Activated CD8-positive, alpha-beta T cell treated with anti-CD3 and anti-CD28 coated beads for 36 hours (primary cell): ENCODE measurements around the gene ACSL1. TPM values are rescaled to one million over a fixed set of nuclear protein-coding genes. Genes with fewer than 3 reads are reported as not detected.
"Not testable (repeated sequence)": the region's sequence is repeated elsewhere in the genome, so short reads cannot be mapped to it uniquely, and the experiment has no call there.

Experiments
- ATAC-seq: fragments of 200-7000 bp; cut with Tn5 transposase; one replicate; pipeline ENCODE4 v1.10.0; 2021; ENCODE audit warnings: mild to moderate bottlenecking, moderate library complexity
- CTCF ChIA-PET: fragments of 350-600 bp; sonication (Branson Sonifier 250); formaldehyde crosslinking; loops from one replicate; lab custom pipeline; 2021; ENCODE audit warnings: antibody characterized with exemption; lab: Charles Lee
- POLR2A ChIA-PET: fragments of 350-600 bp; sonication (Branson Sonifier 250); formaldehyde crosslinking; loops from one replicate; lab custom pipeline; 2021; ENCODE audit warnings: antibody characterized with exemption; lab: Charles Lee
- DNase-seq: peaks from one replicate; pipeline ENCODE4 v3.0.0-alpha.2; 2020
- H3K27ac Mint-ChIP-seq: one replicate; pipeline ENCODE4 v1.8.0; 2021; ENCODE audit warnings: mild to moderate bottlenecking, mixed read lengths
- H3K27me3 Mint-ChIP-seq: one replicate; pipeline ENCODE4 v1.8.0; 2021; ENCODE audit warnings: mixed read lengths
- H3K36me3 Mint-ChIP-seq: one replicate; pipeline ENCODE4 v1.8.0; 2021; ENCODE audit warnings: low read depth, mixed read lengths
- H3K4me1 Mint-ChIP-seq: one replicate; pipeline ENCODE4 v1.8.0; 2021; ENCODE audit warnings: low read depth, mixed read lengths
- H3K4me3 Mint-ChIP-seq: one replicate; pipeline ENCODE4 v1.8.0; 2021; ENCODE audit warnings: mild to moderate bottlenecking, moderate library complexity, mixed read lengths
- H3K9me3 Mint-ChIP-seq: one replicate; pipeline ENCODE4 v1.8.0; 2021; ENCODE audit warnings: mixed read lengths
- CTCF ChIP-seq: fragments of 200-600 bp; IDR thresholded peaks from one replicate; pipeline ENCODE4 v1.8.0; 2022; ENCODE audit warnings: antibody characterized with exemption, mild to moderate bottlenecking
- intact Hi-C: fragments of 100-400 bp; cut with micrococcal nuclease; formaldehyde crosslinking; loops from one replicate; pipeline ENCODE4 v1.10.0; 2022
- total RNA-seq, 2 experiments: library from RNA; stranded (reverse); gene quantifications; one replicate each; pipeline ENCODE4 v1.2.3, GENCODE V29; 2021

ACSL1 gene
- total RNA-seq, 2 experiments from 2014 or later: 12.8 to 13.1 TPM

- POLR2A ChIA-PET: no interaction called here
- Mint-ChIP-seq H3K36me3 (no peaks in the 10 kb centered on the region), H3K4me3 (no peak overlapping the region), H3K27me3 (no peaks in the 10 kb centered on the region), H3K9me3 (no peaks in the 10 kb centered on the region), H3K4me1 (peaks cover 21% of the 10 kb centered on the region), H3K27ac (no peak overlapping the region)
- no peak for TF ChIP-seq CTCF
- ATAC-seq: no peak
- CTCF ChIA-PET: no interaction called here
- intact Hi-C loops: loop anchor here (10.0 kb wide), 1 partner anchor 241 kb away; no protein-coding TSS in a partner anchor
- no peak for DNase-seq
These were observed 82.1 kb downstream of the ACSL1 start for GRCh38 chr4:184743650-184744049.

GRCh38 chr4:184741651-184742050 is 84.1 kb downstream of the ACSL1 start:
- not testable (repeated sequence) for H3K27ac Mint-ChIP-seq, H3K27me3 Mint-ChIP-seq, ATAC-seq, H3K4me3 Mint-ChIP-seq, H3K36me3 Mint-ChIP-seq, DNase-seq, H3K9me3 Mint-ChIP-seq
- POLR2A ChIA-PET: interaction anchor here (1.1 kb wide), 1 partner anchor 79 kb away, joined by 3 read pairs; no protein-coding TSS in a partner anchor
- peaks cover 21% of the 10 kb centered on the region for H3K4me1 Mint-ChIP-seq
- intact Hi-C loops: loop anchor here (10.0 kb wide), 1 partner anchor 243 kb away; no protein-coding TSS in a partner anchor
- CTCF ChIA-PET: interaction anchor here (0.9 to 1.1 kb wide), 2 partner anchors 8 to 266 kb away, joined by 3 to 4 read pairs; partner anchors contain the start of gene CENPU

- H3K36me3 Mint-ChIP-seq: no peaks in the 10 kb centered on the region
- ChIA-PET CTCF (no interaction called here), POLR2A (interaction anchor here (1.1 kb wide), 1 partner anchor 79 kb away, joined by 3 read pairs; no protein-coding TSS in a partner anchor)
- no peak overlapping the region for H3K4me3 Mint-ChIP-seq
- H3K9me3 Mint-ChIP-seq: no peaks in the 10 kb centered on the region
- no peak for TF ChIP-seq CTCF
- no peaks in the 10 kb centered on the region for H3K27me3 Mint-ChIP-seq
- ATAC-seq (no peak), DNase-seq (no peak)
- H3K4me1 Mint-ChIP-seq: peaks cover 14% of the 10 kb centered on the region
- intact Hi-C loops: loop anchor here (10.0 kb wide), 1 partner anchor 244 kb away; no protein-coding TSS in a partner anchor
- no peak overlapping the region for H3K27ac Mint-ChIP-seq
These were observed 84.8 kb downstream of the ACSL1 start for GRCh38 chr4:184740980-184741391.

- CTCF ChIA-PET, H3K4me3 Mint-ChIP-seq, H3K9me3 Mint-ChIP-seq, H3K27me3 Mint-ChIP-seq, DNase-seq, POLR2A ChIA-PET, H3K36me3 Mint-ChIP-seq, ATAC-seq: not testable (repeated sequence)
- intact Hi-C loops: loop anchor here (10.0 kb wide), 1 partner anchor 455 kb away; no protein-coding TSS in a partner anchor
- peaks cover 15% of the 10 kb centered on the region for H3K4me1 Mint-ChIP-seq
- H3K27ac Mint-ChIP-seq: peak overlapping the region; percentile 47
These were observed 86.2 kb downstream of the ACSL1 start for GRCh38 chr4:184739575-184739974.

GRCh38 chr4:184734758-184735157 is 91.0 kb downstream of the ACSL1 start:
- intact Hi-C loops: loop anchor here (5.0 to 10.0 kb wide), 2 partner anchors 87 to 450 kb away; partner anchors contain the start of genes CASP3 and PRIMPOL
- Mint-ChIP-seq H3K4me1 (peaks cover 29% of the 10 kb centered on the region), H3K36me3 (peaks cover 24% of the 10 kb centered on the region), H3K27ac (peak overlapping the region; percentile 86), H3K4me3 (peak overlapping the region; percentile 89), H3K9me3 (no peaks in the 10 kb centered on the region), H3K27me3 (no peaks in the 10 kb centered on the region)
- CTCF ChIA-PET: interaction anchor here (0.8 to 4.2 kb wide), 3 partner anchors 11 to 58 kb away, joined by 3 to 26 read pairs (median 3); no protein-coding TSS in a partner anchor
- ATAC-seq: no peak
- POLR2A ChIA-PET: interaction anchor here (0.5 to 3.2 kb wide), 10 partner anchors 11 to 453 kb away, joined by 3 to 34 read pairs (median 8); partner anchors contain the start of genes ACSL1, CASP3 and PRIMPOL
- TF ChIP-seq CTCF: no peak
- DNase-seq: no peak
